ENCODE measurements around the gene PYGB.

Gene PYGB

DNA sequence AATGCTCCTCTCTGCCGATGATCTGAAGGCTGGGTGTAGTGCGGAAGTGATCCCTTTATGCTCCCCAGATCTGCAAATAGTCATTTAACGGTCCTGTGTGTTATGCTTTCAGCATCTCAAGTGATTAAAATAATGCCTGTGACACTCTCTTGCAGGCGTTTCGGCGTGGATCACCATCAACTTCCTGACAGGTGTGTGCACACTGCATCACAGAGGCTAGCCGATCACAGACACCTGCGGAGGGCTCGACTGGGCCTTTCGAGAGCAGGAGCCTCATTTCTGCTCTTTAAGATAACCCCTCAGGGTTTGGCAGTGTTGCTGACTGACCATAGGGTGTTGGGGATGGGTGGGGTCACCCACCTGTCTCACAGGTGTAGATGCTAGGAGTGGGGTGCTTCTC is 32.4 kb upstream of the PYGB start:
- DNase-seq (ENCODE audit: low read depth in 1 of 2, low spot score in 1 of 2): no peak

DNA sequence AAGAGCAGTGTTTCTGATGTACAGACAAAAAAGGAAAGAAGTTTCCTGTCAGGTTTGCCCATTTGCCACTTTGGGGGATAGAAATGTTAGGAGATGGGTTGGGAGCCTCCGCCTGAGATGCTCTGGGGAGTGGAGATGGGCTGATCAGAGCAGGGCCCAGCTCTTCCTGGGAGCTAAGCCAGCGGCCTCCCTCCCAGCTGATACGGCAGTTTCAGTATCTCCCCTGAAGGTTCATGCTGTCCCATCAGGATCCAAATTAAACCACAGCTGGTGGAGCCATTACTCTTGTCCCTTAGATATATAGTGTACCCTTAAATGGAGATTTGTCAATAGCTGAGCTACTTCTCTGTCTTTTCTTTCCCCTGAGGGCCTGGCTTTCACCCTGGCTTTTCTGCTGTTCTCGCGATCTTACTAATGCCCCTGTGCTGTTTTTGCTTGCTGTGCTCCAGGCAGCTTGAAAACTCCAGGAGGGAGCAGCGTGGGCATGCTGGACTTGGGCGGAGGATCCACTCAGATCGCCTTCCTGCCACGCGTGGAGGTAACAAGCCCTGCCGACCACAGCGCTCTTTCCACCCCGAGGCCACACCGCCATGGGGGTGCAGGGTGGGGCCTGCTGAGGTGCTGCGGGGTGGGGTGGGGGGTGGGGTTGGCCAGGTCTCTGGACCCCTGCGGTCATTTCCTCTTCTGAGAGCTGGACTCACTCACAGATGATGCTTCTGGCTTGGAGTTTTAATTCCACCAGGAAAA is 31.5 kb upstream of the PYGB start:
- no peak for DNase-seq (ENCODE audit: low read depth in 1 of 2, low spot score in 1 of 2)

DNA sequence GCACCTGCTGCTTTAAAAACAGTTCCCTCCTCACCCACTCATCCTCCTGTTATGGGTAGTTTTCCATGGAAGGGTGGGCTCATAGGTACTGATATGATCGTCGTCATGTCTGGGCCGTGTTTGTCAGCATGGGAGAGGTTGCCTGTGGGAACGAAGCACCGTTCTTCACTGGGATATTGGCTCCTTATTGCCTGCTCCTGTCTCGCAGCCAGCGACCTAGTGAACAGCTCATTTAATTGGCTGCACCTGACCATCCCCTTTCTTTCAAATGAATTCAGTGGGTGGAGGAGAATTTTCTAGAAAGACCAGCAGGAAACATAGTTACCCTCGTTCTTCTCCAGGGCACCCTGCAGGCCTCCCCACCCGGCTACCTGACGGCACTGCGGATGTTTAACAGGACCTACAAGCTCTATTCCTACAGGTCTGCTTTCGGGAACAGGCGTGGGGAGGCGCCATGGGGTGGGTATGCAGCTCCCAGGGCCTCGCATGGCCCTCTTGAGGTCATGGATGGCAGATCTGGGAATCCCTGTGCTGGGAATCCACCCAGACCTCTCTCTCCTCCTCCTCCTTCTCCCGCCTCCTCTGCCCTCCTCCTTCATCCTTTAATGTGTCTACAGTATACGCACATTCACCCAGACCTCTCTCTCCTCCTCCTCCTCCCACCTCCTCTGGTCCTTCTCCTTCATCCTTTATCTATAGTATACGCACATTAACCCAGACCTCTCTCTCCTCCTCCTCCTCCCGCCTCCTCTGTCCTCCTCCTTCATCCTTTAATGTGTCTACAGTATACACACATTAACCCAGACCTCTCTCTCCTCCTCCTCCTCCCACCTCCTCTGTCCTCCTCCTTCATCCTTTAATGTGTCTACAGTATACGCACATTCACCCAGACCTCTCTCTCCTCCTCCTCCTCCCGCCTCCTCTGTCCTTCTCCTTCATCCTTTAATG is 30.4 kb upstream of the PYGB start:
- DNase-seq (ENCODE audit: low read depth in 1 of 2, low spot score in 1 of 2): no peak

DNA sequence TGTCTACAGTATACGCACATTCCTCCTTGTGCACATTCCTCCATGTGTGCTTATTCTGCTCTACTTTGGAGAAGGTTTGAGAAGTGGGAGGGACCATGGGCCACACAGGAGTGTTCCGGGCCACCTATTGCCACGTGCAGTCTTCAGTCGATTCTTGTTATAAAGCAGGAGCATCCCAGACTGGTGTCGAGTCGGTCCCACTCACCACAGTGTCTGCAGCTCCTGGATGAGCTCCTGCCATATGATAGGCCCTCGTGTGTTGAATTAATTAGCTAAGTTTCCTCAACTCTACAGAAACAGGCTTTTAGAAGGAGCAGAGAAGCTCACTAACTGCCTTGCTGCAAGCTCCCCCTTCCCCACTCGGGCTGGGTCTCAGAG is 29.8 kb upstream of the PYGB start:
- no peak for DNase-seq (ENCODE audit: low read depth in 1 of 2, low spot score in 1 of 2)

DNA sequence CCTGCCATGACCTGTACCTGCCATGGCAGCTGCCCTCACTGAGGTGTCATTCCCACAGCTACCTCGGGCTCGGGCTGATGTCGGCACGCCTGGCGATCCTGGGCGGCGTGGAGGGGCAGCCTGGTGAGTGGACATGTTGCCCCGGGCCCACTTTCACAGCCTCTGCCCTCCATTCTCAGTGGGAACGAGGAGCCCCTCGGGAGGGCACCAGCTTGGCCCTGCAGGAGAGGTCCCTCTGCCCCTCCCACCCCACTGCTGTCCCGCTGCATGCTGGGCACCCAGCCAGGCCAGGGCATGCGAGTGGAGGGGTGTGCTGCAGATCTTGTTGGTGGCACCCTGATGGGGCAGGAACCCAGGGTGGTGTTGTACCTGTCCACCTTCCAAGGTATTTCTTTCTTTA is 29.4 kb upstream of the PYGB start:
- no peak for DNase-seq (ENCODE audit: low read depth in 1 of 2, low spot score in 1 of 2)

DNA sequence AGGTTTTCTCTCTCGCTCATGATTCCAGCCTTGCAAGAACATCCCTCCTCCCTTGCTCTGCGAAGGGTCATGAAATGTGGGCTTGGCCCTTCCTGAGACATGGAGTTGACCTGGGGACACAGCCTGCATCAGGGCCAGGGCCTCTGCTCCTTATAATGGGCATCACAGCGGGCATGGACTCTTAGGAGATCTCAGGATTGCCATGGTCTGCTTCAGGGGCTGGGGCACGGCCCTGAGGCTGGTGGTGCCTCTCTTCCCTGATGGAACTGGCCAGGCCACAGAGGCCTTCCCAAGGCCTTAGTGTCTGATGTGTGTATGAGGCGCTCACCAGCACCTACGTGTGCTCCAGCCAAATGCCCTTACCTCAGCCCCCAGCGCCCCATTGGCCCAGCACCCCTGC is 28.5 kb upstream of the PYGB start:
- DNase-seq (ENCODE audit: low read depth in 1 of 2, low spot score in 1 of 2): no peak

DNA sequence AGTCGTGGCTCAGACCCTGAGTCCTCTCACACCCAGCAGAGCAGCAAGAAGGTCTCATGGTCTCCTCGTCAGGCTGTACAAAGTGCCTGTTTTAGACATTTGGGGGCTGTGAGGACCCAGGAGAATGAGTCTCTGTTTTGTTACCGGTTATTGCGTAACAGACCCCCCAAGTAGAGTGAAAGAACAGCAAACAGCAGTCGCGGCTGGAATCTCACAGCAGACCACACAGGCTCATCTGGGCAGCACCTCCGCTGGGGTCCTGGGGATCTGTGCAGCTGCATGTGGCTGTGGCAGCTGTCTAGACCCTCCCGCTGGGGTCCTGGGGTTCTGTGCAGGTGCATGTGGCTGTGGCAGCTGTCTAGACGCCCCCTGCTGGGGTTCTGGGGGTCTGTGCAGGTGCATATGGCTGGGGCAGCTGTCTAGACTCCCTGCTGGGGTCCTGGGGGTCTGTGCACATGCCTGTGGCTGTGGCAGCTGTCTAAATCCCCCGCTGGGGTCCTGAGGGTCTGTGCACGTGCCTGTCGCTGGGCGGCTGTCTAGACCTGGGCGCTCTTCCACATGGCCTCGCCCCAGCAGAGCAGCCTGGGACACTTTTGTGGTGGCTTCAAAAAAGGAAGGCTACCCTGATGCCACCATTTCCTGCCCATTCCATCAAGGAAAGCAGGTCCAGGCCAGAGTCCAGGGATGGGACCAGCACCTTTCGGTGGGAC is 27.7 kb upstream of the PYGB start:
- DNase-seq (ENCODE audit: low read depth in 1 of 2, low spot score in 1 of 2): no peak

DNA sequence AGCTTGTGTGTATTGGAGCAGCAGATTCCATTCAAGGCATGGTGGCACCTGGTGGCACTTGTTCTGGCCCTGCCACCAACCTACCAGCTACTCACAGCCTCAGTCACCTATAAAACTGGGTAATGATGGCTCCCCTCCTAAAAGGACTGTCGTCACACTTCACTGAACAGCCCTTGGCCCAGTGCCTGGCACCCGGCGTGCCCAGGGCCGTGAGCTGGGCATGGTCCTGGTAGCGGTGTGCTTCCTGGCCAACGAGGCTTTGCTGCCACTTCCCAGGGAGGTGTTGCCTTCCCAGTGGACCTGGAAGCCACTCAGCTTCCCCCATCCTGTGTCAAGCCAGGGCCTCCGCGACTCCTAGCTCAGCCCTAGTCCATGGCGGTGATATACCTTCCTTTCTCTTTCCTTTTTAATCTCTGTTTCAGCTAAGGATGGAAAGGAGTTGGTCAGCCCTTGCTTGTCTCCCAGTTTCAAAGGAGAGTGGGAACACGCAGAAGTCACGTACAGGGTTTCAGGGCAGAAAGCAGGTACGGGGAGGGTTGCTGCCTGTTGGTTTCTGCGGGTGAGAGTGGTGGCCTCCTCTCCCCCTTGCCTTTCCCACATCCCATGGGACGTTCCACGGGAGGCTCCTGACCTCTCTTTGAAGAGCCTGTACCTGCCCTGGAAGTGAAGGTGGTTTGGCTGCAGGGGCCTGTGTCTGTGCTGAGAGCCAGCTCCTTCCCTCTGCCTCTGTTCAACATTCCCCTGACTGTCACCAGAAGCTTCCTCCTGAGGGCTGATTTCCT is 26.9 kb upstream of the PYGB start:
- DNase-seq (ENCODE audit: low read depth in 1 of 2, low spot score in 1 of 2): no peak

DNA sequence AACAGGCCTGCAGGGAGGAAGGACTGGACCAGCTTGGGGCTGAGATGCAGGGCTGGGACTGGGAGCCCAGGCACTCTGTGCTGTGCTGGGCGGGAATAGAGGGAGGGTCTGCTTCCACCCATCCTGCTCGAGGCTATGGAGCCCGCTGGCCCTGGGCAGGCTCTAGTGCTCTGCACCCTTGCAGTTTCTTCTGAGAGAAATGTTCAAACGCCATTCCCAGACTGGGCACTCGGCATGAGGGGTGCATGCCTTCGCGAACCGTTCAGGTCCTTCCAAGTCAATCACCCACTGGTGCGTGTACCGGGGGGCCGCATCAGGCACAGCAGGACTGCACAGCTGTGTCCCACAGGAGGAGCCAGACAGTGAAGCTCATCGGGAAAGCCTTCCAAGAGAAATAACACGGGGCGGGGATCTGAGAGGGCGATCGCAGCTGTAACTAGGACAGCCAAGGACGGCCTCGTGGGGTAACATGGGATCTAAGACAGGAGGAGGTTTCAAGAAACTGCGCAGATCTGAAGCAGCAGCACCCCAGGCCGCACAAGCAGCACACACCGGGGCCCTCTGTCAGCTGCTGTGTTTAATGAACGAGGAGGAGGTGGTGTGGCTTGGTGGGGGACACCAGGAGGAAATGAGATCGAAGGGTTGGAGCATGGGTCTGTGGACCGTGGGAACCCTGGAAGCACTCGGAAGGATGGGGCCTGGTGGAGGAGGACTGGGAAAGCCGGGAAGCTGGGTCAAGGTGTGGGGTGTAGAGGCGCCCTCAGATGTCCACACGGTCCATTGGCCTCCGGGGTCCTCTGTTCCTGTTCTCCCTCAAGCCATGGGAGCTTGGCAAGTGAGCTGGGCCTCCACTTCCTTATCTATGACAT is 26.1 kb upstream of the PYGB start:
- DNase-seq (ENCODE audit: low read depth in 1 of 2, low spot score in 1 of 2): no peak

DNA sequence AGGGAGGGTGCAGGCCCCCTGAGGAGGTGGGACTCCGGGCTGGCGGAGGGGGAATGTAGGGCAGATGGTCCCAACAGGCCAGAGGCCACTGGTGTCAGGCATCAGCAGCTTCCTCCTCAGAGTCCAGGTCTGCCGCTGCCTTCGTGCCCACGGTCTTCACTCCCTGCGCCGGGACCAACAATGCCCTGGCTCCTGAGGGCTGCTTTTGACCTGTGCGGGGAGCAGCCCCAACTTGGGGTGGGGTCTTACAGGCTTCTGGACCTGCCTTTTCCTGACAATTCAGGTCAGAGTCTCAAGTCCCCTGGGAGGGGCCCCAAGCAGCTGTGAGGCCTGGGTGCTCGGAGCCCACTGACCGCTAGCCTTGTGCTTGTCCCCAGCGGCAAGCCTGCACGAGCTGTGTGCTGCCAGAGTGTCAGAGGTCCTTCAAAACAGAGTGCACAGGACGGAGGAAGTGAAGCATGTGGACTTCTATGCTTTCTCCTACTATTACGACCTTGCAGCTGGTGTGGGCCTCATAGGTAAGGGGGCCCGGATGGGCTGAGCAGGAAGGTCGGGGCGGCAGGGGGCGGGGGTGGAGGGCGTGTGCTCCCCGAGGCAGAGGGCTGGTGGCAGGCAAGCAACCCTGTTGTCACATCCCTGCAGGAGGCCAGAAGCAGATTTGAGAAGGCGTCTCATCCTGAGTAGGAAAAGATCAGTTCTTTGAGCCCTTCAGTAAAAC is 25.3 kb upstream of the PYGB start:
- DNase-seq (ENCODE audit: low read depth in 1 of 2, low spot score in 1 of 2): no peak

DNA sequence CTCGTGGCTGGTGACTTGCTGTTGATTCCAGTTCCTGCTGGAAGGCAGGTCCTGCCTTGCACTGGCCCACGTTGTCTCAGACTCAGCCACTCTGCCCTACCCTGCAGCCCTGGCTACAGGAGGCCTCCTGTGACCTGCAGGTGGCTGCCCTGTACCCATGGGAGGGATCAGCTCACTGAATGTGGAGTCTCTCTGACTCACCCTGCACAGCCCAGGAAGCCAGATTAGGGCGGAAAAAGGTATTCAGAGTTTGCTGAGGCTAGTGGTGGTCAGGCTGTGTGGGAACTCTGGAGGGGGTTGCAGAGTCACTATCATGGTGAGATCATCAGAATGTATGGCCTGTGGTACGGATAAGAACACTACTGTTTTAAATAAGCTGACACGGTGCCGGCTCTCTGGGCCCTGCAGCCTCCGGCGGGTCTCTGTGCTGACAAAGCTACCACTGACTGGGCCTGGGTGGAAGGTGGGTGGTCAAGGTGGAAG is 24.7 kb upstream of the PYGB start:
- DNase-seq (ENCODE audit: low read depth in 1 of 2, low spot score in 1 of 2): no peak

DNA sequence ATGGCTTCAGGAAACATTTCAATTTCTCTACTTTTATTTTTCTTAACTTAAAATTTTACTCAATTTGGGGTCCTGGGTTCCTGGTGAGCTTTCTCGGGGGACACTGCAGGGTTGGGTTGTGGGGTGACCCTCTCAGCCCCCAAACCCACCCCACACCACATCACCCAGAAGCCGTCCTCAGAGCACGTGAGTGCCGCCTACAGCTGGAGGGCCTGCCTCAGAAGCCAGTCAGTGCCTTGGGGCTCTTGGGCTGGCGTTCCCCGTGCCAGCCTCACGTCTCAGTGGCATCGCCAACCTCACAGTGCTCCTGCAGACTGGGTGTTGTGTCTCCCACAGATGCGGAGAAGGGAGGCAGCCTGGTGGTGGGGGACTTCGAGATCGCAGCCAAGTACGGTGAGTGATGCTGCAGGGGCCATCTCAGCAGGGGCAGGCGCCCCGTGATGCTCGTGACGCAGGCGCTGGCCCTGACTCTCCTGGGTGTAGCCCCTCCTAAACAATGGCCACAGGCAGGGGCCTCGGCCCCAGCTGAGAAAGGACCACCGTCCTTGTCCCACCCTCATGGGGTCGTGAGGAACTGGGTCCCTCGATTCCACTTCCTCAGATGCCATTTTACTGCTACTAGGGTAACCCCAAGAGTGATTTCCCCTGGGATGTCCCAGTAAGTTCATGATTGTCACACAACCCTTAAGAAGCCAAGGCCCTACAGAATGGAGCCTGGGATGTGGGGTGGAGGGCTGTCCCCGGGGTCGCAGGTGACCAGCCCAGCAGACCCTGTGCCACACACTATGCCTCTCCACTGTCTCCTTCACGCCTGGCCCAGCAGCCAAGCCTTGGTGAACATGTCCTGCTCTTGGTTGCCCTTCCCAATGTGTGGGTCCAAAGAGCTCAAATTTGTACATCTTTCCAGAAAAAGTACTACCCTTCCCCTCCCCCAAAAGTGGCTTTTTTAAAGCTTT is 23.8 kb upstream of the PYGB start:
- DNase-seq (ENCODE audit: low read depth in 1 of 2, low spot score in 1 of 2): no peak

DNA sequence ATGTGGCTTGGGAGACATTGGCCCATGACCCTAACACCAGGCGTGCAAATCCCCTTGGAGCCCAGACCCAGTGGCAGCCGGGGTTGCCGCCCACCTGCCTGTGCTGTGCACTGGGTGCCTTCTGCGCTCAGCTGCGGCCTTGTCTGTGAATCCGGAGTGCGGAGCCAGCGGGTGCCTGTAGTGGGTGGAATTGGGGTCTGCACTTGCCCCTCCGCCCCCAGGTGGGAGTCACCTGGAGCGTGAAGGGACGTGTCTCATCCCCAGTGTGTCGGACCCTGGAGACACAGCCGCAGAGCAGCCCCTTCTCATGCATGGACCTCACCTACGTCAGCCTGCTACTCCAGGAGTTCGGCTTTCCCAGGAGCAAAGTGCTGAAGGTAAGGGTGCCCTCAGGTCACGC is 22.9 kb upstream of the PYGB start:
- DNase-seq (ENCODE audit: low read depth in 1 of 2, low spot score in 1 of 2): no peak

DNA sequence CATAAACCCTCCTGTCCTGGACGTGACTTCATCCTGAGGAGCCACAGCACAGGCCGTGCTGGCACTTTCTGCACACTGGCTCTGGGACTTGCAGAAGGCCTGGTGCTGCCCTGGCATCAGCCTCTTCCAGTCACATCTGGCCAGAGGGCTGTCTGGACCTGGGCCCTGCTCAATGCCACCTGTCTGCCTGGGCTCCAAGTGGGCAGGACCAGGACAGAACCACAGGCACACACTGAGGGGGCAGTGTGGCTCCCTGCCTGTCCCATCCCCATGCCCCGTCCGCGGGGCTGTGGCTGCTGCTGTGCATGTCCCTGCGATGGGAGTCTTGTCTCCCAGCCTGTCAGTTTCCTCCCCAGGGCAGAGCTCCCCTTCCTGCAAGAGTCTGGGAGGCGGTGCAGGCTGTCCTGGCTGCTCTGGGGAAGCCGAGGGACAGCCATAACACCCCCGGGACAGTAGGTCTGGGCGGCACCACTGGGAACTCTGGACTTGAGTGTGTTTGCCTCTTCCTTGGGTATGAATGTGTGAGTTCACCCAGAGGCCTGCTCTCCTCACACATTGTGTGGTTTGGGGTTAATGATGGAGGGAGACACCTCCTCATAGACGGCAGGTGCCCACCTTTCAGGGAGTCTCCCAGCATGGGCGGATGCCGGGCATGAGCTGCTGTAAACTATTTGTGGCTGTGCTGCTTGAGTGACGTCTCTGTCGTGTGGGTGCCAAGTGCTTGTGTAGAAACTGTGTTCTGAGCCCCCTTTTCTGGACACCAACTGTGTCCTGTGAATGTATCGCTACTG is 22.0 kb upstream of the PYGB start:
- DNase-seq (ENCODE audit: low read depth in 1 of 2, low spot score in 1 of 2): no peak

DNA sequence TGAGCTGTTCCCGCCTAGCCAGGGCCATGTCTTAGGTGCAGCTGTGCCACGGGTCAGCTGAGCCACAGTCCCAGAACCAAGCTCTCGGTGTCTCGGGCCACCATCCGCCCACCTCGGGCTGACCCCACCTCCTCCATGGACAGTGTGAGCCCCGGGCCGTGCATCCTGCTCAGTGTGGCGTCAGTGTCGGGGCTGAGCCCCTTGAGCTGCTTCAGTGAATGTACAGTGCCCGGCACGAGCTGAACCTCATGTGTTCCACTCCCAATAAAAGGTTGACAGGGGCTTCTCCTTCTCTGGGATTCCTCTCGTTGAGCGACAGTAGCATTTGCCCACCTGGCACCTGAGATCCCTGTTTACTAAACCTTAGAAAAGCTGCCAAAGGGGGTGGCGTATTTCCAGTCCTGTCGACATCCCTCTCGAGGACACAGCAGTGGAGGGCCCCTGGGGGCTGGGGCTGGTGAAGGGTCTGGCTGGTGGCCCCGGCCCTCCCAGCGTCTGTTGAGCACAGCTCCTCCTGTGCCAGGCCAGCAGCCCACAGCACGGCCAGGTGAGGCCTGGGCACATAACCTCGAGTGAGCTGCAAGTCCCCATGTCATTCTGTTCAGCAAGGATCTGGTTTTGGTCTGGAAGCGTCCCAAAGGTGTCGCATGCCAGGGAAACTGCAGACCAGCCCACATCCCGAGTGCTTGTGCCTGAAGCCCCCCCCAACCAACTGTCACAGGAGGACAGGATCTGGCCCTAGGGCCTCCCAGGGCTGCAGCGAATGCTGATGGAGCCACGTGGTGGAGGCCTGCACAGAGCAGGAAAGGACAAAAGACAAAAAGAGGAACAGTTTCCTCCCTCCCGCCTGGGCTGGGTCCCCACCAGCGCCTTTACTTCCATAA is 21.2 kb upstream of the PYGB start:
- DNase-seq (ENCODE audit: low read depth in 1 of 2, low spot score in 1 of 2): no peak

DNA sequence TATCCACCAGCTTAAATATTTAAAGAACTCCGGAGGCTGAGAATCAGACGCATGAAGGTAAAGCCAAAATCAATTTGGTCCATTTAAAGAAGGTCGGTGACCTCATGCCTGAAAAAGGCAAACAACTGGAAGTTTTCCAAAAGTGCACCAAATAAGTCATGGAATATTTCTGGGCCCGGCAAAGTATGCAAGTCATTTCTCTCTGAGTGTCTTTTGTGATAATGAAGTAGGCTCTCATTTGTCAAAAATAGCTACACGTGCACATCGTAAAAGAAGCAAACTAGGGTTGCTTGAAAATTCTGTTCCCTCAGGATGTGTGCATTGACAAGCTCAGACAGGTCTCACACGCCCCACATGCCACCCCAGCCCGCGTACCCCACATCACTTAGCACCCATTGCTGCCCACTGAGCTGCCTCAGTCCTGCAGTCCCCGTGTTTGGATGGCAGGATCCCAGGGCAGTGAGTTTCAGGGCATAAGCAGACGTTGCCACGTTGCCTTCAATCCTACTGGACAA is 20.5 kb upstream of the PYGB start:
- no peak for DNase-seq (ENCODE audit: low read depth in 1 of 2, low spot score in 1 of 2)
